ENCODE measurements around the gene CBFA2T2.

The CBFA2T2 gene

GRCh38 chr20:33602826-33603590, 113.1 kb downstream of the CBFA2T2 start:
- no peak overlapping the region for H3K4me3 ChIP-seq (ENCODE audit: low read depth, low read length)

GRCh38 chr20:33604084-33604990, 114.4 kb downstream of the CBFA2T2 start:
- TF ChIP-seq CTCF (IDR thresholded peaks at IDR 0.05; ENCODE audit: borderline replicate concordance, insufficient read depth, low read depth, low read length), result no peak
- H3K4me3 ChIP-seq (ENCODE audit: low read depth, low read length), result no peak overlapping the region

More at GRCh38 chr20:33602826-33603590, 113.1 kb downstream of the CBFA2T2 start:
- no peak for TF ChIP-seq CTCF (IDR thresholded peaks at IDR 0.05; ENCODE audit: borderline replicate concordance, insufficient read depth, low read depth, low read length)

GRCh38 chr20:33604991-33605370, 115.1 kb downstream of the CBFA2T2 start:
- no peak for TF ChIP-seq CTCF (IDR thresholded peaks at IDR 0.05; ENCODE audit: borderline replicate concordance, insufficient read depth, low read depth, low read length)
- no peak overlapping the region for H3K4me3 ChIP-seq (ENCODE audit: low read depth, low read length)

GRCh38 chr20:33606118-33606771, 116.3 kb downstream of the CBFA2T2 start:
- no peak overlapping the region for H3K4me3 ChIP-seq (ENCODE audit: low read depth, low read length)
- no peak for TF ChIP-seq CTCF (IDR thresholded peaks at IDR 0.05; ENCODE audit: borderline replicate concordance, insufficient read depth, low read depth, low read length)

GRCh38 chr20:33609504-33609903, 119.6 kb downstream of the CBFA2T2 start:
- TF ChIP-seq CTCF (IDR thresholded peaks at IDR 0.05; ENCODE audit: borderline replicate concordance, insufficient read depth, low read depth, low read length), result no peak
- H3K4me3 ChIP-seq (ENCODE audit: low read depth, low read length), result no peak overlapping the region

GRCh38 chr20:33611106-33611505, 121.2 kb downstream of the CBFA2T2 start:
- no peak overlapping the region for H3K4me3 ChIP-seq (ENCODE audit: low read depth, low read length)
- TF ChIP-seq CTCF (IDR thresholded peaks at IDR 0.05; ENCODE audit: borderline replicate concordance, insufficient read depth, low read depth, low read length), result no peak
